NCI-H446 treated with DMSO at 0.1 percent for 48 hours (cell line): ENCODE data around the gene CLPSL1.
"Not testable (repeated sequence)": the region's sequence is repeated elsewhere in the genome, so short reads cannot be mapped to it uniquely, and the experiment has no call there.

Source experiments
- DNase-seq: peaks from one replicate; lab custom pipeline; 2025; lab: John Stamatoyannopoulos, UW

Gene CLPSL1, protein sequence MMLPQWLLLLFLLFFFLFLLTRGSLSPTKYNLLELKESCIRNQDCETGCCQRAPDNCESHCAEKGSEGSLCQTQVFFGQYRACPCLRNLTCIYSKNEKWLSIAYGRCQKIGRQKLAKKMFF

GRCh38 chr6:35780719-35781118 is at the start of gene CLPSL1:
Gene CLPSL1, plus strand, starts transcription at chr6:35781019. Its CDS starts 92 bp downstream, at chr6:35781111.
- no peak for DNase-seq

DNA sequence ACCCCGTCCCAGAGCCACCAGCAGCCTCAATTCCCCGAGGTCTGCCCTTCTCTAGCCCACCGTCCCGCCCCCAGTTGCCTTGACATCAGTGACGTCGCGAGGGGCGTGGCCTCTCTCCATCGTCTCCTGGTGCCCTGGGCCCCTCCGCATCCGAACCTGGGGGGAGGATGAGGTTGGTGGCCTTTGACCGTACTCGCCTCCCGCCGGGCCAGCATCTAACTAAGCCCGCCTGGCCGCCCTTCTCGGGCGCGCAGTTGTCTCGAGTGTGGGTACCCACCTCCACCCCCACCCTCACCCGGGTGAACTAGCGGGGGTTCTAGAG is 49.4 kb upstream of the CLPSL1 start:
- peak; percentile 65 for DNase-seq

- DNase-seq, result peak; percentile 61
These were observed 48.9 kb upstream of the CLPSL1 start for GRCh38 chr6:35731736-35732532.

- no peak for DNase-seq
These were observed 47.2 kb upstream of the CLPSL1 start for GRCh38 chr6:35733633-35734032.

GRCh38 chr6:35734319-35734718 is 46.5 kb upstream of the CLPSL1 start:
- not testable (repeated sequence) for DNase-seq

GRCh38 chr6:35735452-35735851 is 45.4 kb upstream of the CLPSL1 start:
- DNase-seq, result no peak

DNA sequence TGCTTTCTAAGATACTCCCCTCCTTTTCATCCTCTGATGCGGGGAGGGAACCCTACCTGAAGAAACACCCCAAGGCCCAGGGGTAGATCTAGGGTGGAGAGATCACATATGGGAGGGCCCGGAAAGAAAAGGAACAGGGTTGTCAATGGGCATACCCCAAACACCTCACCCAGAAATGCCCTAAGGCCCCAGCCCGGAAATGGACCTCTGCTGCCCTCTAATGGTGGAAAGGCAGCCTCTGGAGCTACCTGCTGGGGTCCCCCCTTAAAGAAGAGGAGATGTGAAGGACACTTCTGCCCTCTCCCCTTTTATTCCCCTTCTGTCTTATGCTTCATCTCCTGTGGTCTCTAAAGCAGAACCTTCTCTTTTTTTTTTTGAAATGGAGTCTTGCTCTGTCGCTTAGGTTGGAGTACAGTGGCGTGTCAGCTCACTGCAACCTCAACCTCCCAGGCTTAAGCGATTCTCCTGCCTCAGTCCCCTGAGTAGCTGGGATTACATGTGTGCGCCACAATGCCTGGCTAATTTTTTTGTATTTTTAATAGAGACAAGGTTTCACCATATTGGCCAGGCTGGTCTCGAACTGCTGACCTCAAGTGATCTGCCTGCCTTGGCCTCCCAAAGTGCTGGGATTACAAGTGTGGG is 44.4 kb upstream of the CLPSL1 start:
- peak; percentile 38 for DNase-seq

GRCh38 chr6:35736982-35737412 is 43.8 kb upstream of the CLPSL1 start, which contains the start of gene ARMC12:
Gene ARMC12, plus strand, starts transcription at chr6:35737032. Its CDS starts 77 bp downstream, at chr6:35737109.
- DNase-seq, result no peak

- peak; percentile 79 for DNase-seq
These were observed 43.2 kb upstream of the CLPSL1 start for GRCh38 chr6:35737413-35738211.

GRCh38 chr6:35739645-35740524 is 40.9 kb upstream of the CLPSL1 start:
- no peak for DNase-seq

- DNase-seq, result no peak
These were observed 38.0 kb upstream of the CLPSL1 start for GRCh38 chr6:35742842-35743241.

GRCh38 chr6:35745509-35745908 is 35.3 kb upstream of the CLPSL1 start:
- no peak for DNase-seq

DNA sequence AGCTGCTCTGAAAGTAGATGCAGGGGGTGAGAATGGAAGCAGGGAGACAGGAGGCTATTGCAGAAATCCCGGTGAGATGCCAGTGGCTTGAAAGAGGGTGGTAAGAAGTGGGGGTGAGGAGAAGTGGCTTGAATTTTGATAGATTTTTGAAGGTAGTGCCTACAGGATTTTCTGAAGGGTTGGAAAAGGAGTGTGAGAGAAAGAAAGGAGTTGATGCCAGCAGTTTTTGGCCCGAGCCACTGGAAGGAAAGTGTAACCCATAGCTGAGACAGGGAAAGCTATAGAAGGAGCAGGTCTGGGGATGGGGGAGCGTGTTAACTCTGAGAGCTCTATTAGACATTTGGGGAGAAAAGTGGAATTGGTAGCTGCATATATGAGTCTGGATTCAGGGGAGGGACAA is 34.3 kb upstream of the CLPSL1 start:
- no peak for DNase-seq

DNA sequence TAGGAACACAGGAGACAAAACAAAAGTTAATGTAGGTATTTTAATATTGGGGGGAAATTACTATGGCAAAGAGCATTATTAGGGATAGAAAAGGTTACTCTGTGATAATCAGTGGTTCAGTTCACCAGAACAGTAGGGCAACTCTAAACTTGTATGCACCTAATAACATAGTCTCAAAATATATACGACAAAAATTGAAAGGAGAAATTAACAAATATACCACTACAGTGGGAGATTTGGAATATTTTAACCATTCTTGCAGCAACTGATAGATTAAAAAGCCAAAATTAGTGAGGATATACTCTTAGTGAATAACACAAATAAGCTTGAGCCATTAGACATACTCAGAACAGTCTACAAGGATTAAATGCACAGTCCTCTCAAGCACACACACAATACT is 32.9 kb upstream of the CLPSL1 start:
- no peak for DNase-seq

- no peak for DNase-seq
These were observed 30.3 kb upstream of the CLPSL1 start for GRCh38 chr6:35750557-35750956.

- no peak for DNase-seq
These were observed 29.2 kb upstream of the CLPSL1 start for GRCh38 chr6:35751594-35751993.

DNA sequence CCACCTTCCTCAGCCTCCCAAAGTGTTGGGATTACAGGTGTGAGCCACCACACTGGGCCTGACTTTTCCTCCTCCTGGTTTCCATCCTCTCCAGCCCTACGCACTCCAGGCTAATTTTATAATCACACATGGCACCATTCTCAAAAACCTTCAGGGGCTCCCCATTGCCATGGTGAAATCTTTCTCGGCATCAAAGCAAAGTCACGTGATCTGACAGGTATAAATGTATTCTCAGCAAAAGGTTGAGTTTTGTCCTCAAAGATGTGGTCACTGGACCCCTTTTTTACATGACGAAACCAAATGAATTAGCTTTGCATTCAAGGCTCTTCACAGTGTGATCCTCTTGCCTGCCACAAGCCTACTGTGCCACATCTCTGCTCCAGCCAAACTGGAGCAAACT is 28.5 kb upstream of the CLPSL1 start:
- no peak for DNase-seq

GRCh38 chr6:35754452-35755277 is 26.2 kb upstream of the CLPSL1 start:
- DNase-seq, result peak; percentile 92

- no peak for DNase-seq
These were observed 25.4 kb upstream of the CLPSL1 start for GRCh38 chr6:35755278-35755924.
